H54 (cell line): Measurements from ENCODE around the gene SMARCA4.
"Not testable (repeated sequence)": the region's sequence is repeated elsewhere in the genome, so short reads cannot be mapped to it uniquely, and the experiment has no call there.

Experiments
- DNase-seq: peaks from one replicate; pipeline ENCODE4 v3.0.0; 2011; ENCODE audit warnings: low spot score, mixed read lengths; ENCODE audit not compliant: insufficient read length
- FAIRE-seq: peaks from 3 replicates; lab custom pipeline; 2011; peaks lifted over from hg19 to GRCh38; lab: Jason Lieb, UNC
- POLR2A ChIP-seq: IDR thresholded peaks from 2 replicates; pipeline ENCODE4 v1.6.1; 2011; ENCODE audit warnings: low read depth, mild to moderate bottlenecking, low read length

The SMARCA4 gene

DNA sequence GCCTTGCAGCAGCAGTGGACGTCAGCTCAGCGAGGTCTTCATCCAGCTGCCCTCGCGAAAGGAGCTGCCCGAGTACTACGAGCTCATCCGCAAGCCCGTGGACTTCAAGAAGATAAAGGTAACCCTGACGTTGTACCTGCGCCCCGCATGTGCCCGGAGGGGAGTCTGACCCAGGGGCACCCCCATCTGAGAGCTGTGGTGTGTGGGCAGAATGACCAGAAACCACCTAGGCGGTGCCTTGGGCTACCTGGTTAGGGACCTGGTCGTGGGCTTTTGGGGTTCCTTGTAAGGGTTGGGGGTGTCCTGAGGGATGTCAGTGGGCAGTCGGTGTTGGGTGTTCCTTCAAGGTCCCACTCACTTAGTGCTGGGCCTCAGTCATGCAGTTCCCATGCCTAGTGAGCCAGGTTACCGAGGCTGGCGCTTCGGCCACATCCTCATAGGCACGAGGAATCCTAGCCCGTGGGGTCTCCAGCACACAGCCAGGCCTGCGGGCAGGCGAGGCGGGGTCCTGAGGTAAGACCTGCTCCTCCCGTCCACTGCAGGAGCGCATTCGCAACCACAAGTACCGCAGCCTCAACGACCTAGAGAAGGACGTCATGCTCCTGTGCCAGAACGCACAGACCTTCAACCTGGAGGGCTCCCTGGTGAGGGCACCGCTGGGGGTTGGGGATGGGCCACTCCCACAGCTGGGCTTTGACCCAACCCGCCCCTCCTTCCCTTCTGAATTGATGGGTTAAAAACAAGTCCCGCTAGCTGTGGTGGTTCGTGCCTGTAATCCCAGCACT lies 97.6 kb downstream of the SMARCA4 start:
- DNase-seq: no peak

GRCh38 chr19:11059511-11060358 lies 98.9 kb downstream of the SMARCA4 start:
- FAIRE-seq: no peak

More for the DNA sequence above, 97.6 kb downstream of the SMARCA4 start:
- no peak for FAIRE-seq
- TF ChIP-seq POLR2A: no peak

GRCh38 chr19:11061952-11062351 lies 101.1 kb downstream of the SMARCA4 start:
- no peak for TF ChIP-seq POLR2A
- FAIRE-seq (no peak), DNase-seq (no peak)

More at GRCh38 chr19:11059511-11060358, 98.9 kb downstream of the SMARCA4 start:
- no peak for DNase-seq
- no peak for TF ChIP-seq POLR2A

- no peak for DNase-seq
- no peak for TF ChIP-seq POLR2A
- no peak for FAIRE-seq
Measured at GRCh38 chr19:11063434-11063833, 102.6 kb downstream of the SMARCA4 start.

DNA sequence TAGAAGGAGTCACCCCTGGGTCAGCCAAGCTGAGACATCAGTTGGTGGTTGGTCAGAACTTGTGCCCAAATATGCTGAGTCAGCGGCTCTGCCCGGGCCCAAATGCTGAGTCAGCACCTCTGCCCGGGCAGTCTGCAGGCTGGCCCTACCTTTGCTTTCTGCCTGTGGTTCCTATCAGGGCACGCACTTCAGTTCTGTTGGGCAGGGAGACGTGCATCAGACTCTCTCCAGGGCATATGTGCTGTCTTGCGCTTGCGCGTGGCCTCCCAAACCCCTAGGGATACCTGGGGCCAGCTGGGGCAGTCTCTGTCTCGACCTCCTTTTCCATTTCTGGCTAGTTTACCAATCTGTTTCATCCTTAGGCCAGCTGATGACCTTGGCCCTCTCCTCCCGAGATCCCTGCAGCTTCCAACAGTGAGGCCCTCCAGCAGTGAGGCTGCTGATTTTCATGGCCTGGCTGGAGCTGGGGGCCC lies 104.0 kb downstream of the SMARCA4 start:
- peak; percentile 74 for DNase-seq
- TF ChIP-seq POLR2A: no peak
- FAIRE-seq: no peak

DNA sequence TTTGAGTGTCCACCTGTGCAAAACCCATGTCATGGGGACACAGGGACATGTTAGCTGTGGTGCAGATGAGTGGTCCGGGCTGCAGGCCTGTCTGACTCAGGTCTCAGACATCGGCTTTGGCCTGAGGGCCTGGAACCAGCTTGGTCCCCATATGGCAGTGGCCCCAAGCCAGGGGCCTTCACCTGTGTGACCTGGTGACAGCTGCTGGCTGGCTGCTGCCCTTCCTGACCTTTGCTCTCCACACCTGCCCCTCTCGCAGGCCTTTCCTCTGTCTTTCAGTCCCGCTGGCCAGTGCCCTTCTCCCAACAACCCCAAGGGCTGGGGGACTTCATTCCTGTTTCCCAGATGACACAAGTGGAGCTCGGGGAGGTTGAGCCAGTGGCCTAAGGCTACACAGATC lies 105.5 kb downstream of the SMARCA4 start:
- FAIRE-seq: no peak
- TF ChIP-seq POLR2A: no peak
- no peak for DNase-seq

- TF ChIP-seq POLR2A: no peak
- DNase-seq (no peak), FAIRE-seq (no peak)
Measured at GRCh38 chr19:11067356-11068113, 106.7 kb downstream of the SMARCA4 start.

DNA sequence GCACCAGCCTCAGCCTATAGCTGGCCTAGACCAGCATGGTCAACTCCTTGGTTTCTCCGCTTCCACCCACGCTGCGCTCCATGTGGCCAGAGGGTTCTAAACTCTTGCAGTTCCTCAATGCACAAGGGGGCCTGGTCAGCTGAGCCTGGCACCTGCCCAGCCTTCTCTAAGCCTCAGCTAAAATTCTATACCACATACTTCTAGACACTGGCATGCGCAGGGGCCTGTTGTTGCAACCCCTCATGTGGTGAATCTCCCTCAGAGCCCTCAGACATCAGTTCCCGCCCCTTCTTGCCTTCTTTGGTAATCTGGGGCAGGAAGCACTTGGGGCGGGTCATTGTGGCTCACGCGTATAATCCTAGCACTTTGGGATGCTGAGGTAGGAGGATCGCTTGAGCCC lies 108.7 kb downstream of the SMARCA4 start:
- no peak for DNase-seq
- FAIRE-seq: no peak
- no peak for TF ChIP-seq POLR2A

DNA sequence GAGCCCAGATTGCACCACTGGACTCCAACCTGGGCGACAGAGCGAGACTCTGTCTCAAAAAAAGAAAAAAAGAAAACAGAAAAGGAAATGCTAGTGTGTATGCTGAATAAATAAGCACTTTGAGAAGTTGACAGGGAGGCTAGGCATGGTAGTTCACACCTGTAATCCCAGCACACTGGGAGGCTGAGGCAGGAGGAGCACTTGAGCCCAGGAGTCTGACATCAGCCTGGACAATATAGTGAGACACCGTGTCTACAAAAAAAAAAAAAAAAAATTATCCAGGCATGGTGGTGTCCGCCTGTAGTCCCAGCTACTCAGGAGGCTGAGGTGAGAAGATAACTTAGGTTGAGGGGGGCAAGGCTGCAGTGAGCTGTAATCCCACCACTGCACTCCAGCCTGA lies 109.3 kb downstream of the SMARCA4 start:
- FAIRE-seq (no peak), DNase-seq (no peak)
- no peak for TF ChIP-seq POLR2A

- FAIRE-seq: no peak
- TF ChIP-seq POLR2A: no peak
- DNase-seq: no peak
Measured at GRCh38 chr19:11073568-11073967, 112.7 kb downstream of the SMARCA4 start.

DNA sequence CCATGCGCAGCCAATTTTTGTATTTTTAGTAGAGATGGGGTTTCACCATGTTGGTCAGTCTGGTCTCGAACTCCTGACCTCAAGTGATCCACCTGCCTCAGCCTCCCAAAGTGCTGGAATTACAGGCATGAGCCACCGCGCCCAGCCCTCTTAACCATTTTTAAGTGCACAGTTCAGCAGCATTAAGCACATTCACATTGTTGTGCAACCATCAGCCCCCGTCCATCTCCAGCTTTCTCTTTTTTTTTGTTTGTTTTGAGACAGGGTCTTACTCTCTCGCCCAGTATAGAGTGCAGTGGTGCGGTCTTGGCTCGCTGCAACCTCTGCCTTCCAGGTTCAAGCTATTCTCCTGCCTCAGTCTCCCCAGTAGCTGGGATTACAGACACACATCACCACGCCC lies 116.0 kb downstream of the SMARCA4 start:
- DNase-seq, FAIRE-seq: not testable (repeated sequence)

DNA sequence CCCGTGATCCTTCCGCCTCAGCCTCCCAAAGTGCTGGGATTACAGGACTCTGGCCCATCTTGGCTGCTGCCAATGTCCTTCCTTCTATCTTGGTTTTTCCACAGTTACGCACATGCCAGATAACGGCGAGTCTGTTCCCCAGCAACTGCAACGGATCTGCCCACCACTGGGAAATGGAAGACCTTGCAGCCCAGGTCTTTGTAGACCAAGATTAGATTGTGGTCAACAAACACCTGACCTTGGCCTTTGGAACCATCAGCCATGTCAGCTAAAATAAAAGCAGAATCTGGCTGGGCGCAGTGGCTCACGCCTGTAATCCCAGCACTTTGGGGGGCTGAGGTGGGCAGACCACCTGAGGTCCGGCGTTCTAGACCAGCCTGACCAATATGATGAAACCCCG lies 118.1 kb downstream of the SMARCA4 start:
- DNase-seq (no peak), FAIRE-seq (no peak)
- no peak for TF ChIP-seq POLR2A

DNA sequence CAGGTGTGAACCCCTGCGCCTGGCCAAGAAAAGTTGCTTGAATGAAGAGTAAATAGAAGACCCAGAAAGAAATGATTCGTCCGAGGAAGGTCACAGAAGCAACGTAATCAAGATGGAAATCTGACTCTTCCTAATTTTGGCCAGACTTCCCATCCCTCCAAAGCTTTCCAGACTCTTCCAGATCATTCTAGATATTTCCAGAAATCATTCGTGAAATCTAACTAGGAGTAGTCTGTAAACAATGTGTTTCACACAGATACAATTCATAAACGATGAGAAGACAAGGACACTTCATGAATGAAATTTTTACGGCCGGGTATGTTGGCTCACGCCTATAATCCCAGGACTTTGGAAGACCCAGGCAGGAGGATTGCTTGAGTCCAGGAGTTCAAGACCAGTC lies 119.2 kb downstream of the SMARCA4 start:
- FAIRE-seq (no peak), DNase-seq (no peak)
- no peak for TF ChIP-seq POLR2A
